Activated naive CD4-positive, alpha-beta T cell treated with anti-CD3 and anti-CD28 coated beads for 36 hours (primary cell): ENCODE measurements around the gene ZNF346. TPM values are rescaled to one million over a fixed set of nuclear protein-coding genes. Genes with fewer than 3 reads are reported as not detected.

Experiments used
- CTCF ChIA-PET: fragments of 350-600 bp; sonication (Branson Sonifier 250); formaldehyde crosslinking; loops from one replicate; lab custom pipeline; 2021; ENCODE audit warnings: antibody characterized with exemption; lab: Charles Lee
- DNase-seq: peaks from one replicate; pipeline ENCODE4 v3.0.0-alpha.2; 2020
- H3K27ac Mint-ChIP-seq: one replicate; pipeline ENCODE4 v1.8.0; 2021; ENCODE audit warnings: mild to moderate bottlenecking, mixed read lengths
- H3K27me3 Mint-ChIP-seq: one replicate; pipeline ENCODE4 v1.8.0; 2021; ENCODE audit warnings: low read depth, mixed read lengths
- H3K36me3 Mint-ChIP-seq: one replicate; pipeline ENCODE4 v1.8.0; 2021; ENCODE audit warnings: low read depth, mixed read lengths
- H3K4me1 Mint-ChIP-seq: one replicate; pipeline ENCODE4 v1.8.0; 2021; ENCODE audit warnings: low read depth, mixed read lengths
- H3K4me3 Mint-ChIP-seq: one replicate; pipeline ENCODE4 v1.8.0; 2021; ENCODE audit warnings: mild to moderate bottlenecking, moderate library complexity, mixed read lengths
- H3K9me3 Mint-ChIP-seq: one replicate; pipeline ENCODE4 v1.8.0; 2021; ENCODE audit warnings: mixed read lengths
- intact Hi-C: fragments of 100-400 bp; cut with micrococcal nuclease; formaldehyde crosslinking; loops from one replicate; pipeline ENCODE4 v1.15.1; 2023
- total RNA-seq, 2 experiments: library from RNA; stranded (reverse); gene quantifications; one replicate each; pipeline ENCODE4 v1.2.3, GENCODE V29; 2021

The ZNF346 gene
- total RNA-seq, 2 experiments from 2014 or later, result 13.4 to 15.1 TPM

- peaks cover 1% of the 10 kb centered on the region for H3K4me1 Mint-ChIP-seq
- no peaks in the 10 kb centered on the region for H3K9me3 Mint-ChIP-seq
- DNase-seq, result no peak
These were observed 68.7 kb downstream of the ZNF346 start for GRCh38 chr5:177091232-177091631.

GRCh38 chr5:177092178-177093081 lies 69.9 kb downstream of the ZNF346 start:
- H3K4me1 Mint-ChIP-seq, result no peaks in the 10 kb centered on the region
- H3K27ac Mint-ChIP-seq, result no peak overlapping the region
- H3K4me3 Mint-ChIP-seq, result no peak overlapping the region
- intact Hi-C loops, result no loop called here
- H3K27me3 Mint-ChIP-seq, result peaks cover 5% of the 10 kb centered on the region
- no peaks in the 10 kb centered on the region for H3K36me3 Mint-ChIP-seq
- no peaks in the 10 kb centered on the region for H3K9me3 Mint-ChIP-seq
- DNase-seq, result no peak
- CTCF ChIA-PET, result no interaction called here

More at GRCh38 chr5:177091232-177091631, 68.7 kb downstream of the ZNF346 start:
- H3K27ac Mint-ChIP-seq, result no peak overlapping the region
- CTCF ChIA-PET, result no interaction called here
- no peaks in the 10 kb centered on the region for H3K36me3 Mint-ChIP-seq
- H3K4me3 Mint-ChIP-seq, result no peak overlapping the region
- H3K27me3 Mint-ChIP-seq, result peaks cover 5% of the 10 kb centered on the region
- intact Hi-C loops, result no loop called here

DNA sequence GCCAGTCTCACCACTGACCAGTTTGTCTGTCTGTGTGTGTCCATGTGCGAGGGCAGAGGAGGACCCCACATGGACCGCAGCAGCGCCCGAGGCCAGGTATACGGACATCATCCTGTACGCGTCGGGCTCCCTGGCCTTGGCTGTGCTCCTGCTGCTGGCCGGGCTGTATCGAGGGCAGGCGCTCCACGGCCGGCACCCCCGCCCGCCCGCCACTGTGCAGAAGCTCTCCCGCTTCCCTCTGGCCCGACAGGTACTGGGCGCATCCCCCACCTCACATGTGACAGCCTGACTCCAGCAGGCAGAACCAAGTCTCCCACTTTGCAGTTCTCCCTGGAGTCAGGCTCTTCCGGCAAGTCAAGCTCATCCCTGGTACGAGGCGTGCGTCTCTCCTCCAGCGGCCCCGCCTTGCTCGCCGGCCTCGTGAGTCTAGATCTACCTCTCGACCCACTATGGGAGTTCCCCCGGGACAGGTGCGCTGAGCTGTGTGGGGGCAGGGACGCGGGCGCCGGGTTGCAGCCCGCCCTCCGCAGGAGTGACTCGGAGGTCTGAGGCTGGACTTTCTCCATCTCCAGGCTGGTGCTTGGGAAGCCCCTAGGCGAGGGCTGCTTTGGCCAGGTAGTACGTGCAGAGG lies 70.7 kb downstream of the ZNF346 start:
- peaks cover 1% of the 10 kb centered on the region for H3K27me3 Mint-ChIP-seq
- no peaks in the 10 kb centered on the region for H3K4me1 Mint-ChIP-seq
- CTCF ChIA-PET, result no interaction called here
- no peak for DNase-seq
- no peak overlapping the region for H3K4me3 Mint-ChIP-seq
- no peak overlapping the region for H3K27ac Mint-ChIP-seq
- intact Hi-C loops, result no loop called here
- no peaks in the 10 kb centered on the region for H3K36me3 Mint-ChIP-seq
- no peaks in the 10 kb centered on the region for H3K9me3 Mint-ChIP-seq

DNA sequence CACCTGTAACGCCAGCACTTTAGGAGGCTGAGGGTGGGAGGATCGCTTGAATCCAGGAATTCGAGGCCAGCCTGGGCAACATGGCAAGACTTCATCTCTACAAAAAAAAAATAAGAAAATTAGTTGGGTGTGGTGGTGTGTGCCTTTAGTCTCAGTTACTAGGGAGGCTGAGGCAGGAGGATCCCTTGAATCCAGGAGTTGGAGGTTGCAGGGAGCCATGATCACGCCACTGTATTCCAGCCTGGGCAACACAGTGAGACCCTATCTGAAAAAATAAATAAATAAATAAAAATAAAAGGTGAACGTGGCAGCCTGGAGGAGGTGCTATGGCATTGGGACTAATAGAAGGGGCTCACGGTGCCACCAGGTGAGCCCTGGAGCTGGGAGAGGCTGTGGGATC lies 71.3 kb downstream of the ZNF346 start:
- intact Hi-C loops, result no loop called here
- H3K4me1 Mint-ChIP-seq, result no peaks in the 10 kb centered on the region
- H3K9me3 Mint-ChIP-seq, result no peaks in the 10 kb centered on the region
- CTCF ChIA-PET, result no interaction called here
- H3K36me3 Mint-ChIP-seq, result no peaks in the 10 kb centered on the region
- no peaks in the 10 kb centered on the region for H3K27me3 Mint-ChIP-seq
- H3K4me3 Mint-ChIP-seq, result no peak overlapping the region
- no peak overlapping the region for H3K27ac Mint-ChIP-seq
- DNase-seq, result no peak

GRCh38 chr5:177094224-177095087 lies 72.0 kb downstream of the ZNF346 start:
- no peak overlapping the region for H3K27ac Mint-ChIP-seq
- CTCF ChIA-PET, result interaction anchor here (0.6 kb wide), 1 partner anchor 84 kb away, joined by 3 read pairs; no protein-coding TSS in a partner anchor
- no peak for DNase-seq
- no peaks in the 10 kb centered on the region for H3K27me3 Mint-ChIP-seq
- H3K9me3 Mint-ChIP-seq, result no peaks in the 10 kb centered on the region
- H3K36me3 Mint-ChIP-seq, result no peaks in the 10 kb centered on the region
- intact Hi-C loops, result no loop called here
- H3K4me1 Mint-ChIP-seq, result no peaks in the 10 kb centered on the region
- no peak overlapping the region for H3K4me3 Mint-ChIP-seq

- no peaks in the 10 kb centered on the region for H3K36me3 Mint-ChIP-seq
These were observed 72.7 kb downstream of the ZNF346 start for GRCh38 chr5:177095088-177095669.

DNA sequence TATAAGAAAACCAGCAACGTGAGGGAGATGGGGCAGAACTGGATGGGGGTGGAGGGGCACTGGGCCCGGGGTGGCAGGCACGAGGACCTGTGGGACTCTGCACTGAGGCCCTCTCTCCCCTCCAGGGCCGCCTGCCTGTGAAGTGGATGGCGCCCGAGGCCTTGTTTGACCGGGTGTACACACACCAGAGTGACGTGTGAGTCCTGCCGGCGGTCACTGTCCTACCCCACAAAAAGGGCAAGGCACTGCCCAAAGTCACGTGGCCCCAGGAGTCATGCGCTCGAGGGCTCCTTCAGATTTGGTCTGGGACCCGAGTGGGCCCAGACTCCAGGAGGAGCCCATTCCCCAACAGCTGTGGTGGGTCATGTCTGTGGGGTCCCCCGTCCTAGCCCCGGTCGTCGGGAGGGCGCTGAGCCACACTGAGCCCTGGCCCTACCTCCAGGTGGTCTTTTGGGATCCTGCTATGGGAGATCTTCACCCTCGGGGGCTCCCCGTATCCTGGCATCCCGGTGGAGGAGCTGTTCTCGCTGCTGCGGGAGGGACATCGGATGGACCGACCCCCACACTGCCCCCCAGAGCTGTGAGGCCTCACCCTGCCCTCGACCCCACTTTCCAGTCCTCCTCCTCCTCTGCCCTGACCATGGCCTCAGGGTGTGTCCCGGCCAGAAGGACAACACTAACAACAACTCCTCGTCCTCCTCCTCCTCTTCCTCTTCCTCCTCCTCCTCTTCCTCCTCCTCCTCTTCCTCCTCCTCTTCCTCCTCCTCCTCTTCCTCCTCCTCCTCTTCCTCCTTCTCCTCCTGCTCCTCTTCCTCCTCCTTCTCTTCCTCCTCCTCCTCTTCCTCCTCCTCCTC lies 73.9 kb downstream of the ZNF346 start:
- intact Hi-C loops, result no loop called here
- Mint-ChIP-seq H3K27ac (no peak overlapping the region), H3K4me3 (no peak overlapping the region), H3K36me3 (no peaks in the 10 kb centered on the region), H3K27me3 (no peaks in the 10 kb centered on the region), H3K9me3 (no peaks in the 10 kb centered on the region), H3K4me1 (no peaks in the 10 kb centered on the region)
- no peak for DNase-seq
- CTCF ChIA-PET, result no interaction called here

More at GRCh38 chr5:177095088-177095669, 72.7 kb downstream of the ZNF346 start:
- DNase-seq, result no peak
- CTCF ChIA-PET, result interaction anchor here (0.6 kb wide), 1 partner anchor 84 kb away, joined by 3 read pairs; no protein-coding TSS in a partner anchor
- Mint-ChIP-seq H3K27ac (no peak overlapping the region), H3K4me3 (no peak overlapping the region), H3K4me1 (no peaks in the 10 kb centered on the region), H3K9me3 (no peaks in the 10 kb centered on the region), H3K27me3 (no peaks in the 10 kb centered on the region)
- intact Hi-C loops, result no loop called here

DNA sequence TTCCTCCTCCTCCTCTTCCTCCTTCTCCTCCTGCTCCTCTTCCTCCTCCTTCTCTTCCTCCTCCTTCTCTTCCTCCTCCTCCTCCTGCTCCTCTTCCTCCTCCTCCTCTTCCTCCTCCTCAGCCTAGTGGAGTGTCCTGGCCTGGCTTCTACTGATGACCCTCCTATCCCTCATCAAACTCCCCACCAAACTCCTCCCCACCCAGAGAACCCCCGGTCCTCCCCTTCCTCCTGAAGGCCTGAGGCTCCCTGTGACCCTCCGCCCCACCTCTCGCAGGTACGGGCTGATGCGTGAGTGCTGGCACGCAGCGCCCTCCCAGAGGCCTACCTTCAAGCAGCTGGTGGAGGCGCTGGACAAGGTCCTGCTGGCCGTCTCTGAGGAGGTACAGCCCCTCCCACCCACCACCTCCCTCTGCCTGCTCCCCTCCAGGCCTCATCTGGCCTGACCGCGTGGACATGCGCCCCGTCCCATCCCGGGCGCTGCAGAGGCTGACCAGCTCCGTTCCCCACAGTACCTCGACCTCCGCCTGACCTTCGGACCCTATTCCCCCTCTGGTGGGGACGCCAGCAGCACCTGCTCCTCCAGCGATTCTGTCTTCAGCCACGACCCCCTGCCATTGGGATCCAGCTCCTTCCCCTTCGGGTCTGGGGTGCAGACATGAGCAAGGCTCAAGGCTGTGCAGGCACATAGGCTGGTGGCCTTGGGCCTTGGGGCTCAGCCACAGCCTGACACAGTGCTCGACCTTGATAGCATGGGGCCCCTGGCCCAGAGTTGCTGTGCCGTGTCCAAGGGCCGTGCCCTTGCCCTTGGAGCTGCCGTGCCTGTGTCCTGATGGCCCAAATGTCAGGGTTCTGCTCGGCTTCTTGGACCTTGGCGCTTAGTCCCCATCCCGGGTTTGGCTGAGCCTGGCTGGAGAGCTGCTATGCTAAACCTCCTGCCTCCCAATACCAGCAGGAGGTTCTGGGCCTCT lies 74.8 kb downstream of the ZNF346 start:
- Mint-ChIP-seq H3K36me3 (no peaks in the 10 kb centered on the region), H3K27ac (no peak overlapping the region), H3K9me3 (no peaks in the 10 kb centered on the region), H3K4me3 (no peak overlapping the region), H3K27me3 (no peaks in the 10 kb centered on the region), H3K4me1 (no peaks in the 10 kb centered on the region)
- DNase-seq, result no peak
- CTCF ChIA-PET, result interaction anchor here (1.1 to 1.6 kb wide), 3 partner anchors 11 to 436 kb away, joined by 3 to 5 read pairs (median 4); partner anchors contain the start of gene FGFR4
- intact Hi-C loops, result no loop called here

DNA sequence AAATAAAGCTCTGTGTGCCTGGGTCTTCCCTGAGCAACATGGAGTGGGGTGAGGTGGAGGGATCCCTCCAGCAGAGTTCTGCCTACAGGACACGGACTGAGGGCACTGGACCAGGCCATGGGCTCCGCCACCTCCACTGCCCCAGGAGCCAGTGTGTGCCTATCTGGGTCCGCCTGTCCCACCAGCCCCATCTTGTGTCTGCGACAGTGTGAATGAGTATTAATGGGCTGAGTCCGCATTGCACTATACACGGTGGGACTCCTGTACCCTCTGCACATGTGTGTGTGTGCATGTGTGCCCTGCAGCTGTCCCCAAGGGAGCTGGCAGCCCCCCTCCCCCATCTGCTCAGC lies 75.6 kb downstream of the ZNF346 start:
- CTCF ChIA-PET, result interaction anchor here (1.0 to 1.6 kb wide), 4 partner anchors 12 to 437 kb away, joined by 3 to 5 read pairs (median 4); partner anchors contain the start of gene FGFR4

GRCh38 chr5:177098470-177099141 lies 76.1 kb downstream of the ZNF346 start:
- Mint-ChIP-seq H3K4me3 (no peak overlapping the region), H3K27ac (no peak overlapping the region), H3K4me1 (no peaks in the 10 kb centered on the region), H3K27me3 (no peaks in the 10 kb centered on the region), H3K36me3 (no peaks in the 10 kb centered on the region), H3K9me3 (no peaks in the 10 kb centered on the region)
- CTCF ChIA-PET, result interaction anchor here (0.7 to 1.6 kb wide), 4 partner anchors 13 to 438 kb away, joined by 3 to 5 read pairs (median 3); no protein-coding TSS in a partner anchor
- intact Hi-C loops, result no loop called here
- DNase-seq, result no peak

More for the DNA sequence above, 75.6 kb downstream of the ZNF346 start:
- no peaks in the 10 kb centered on the region for H3K4me1 Mint-ChIP-seq
- DNase-seq, result no peak
- H3K36me3 Mint-ChIP-seq, result no peaks in the 10 kb centered on the region
- intact Hi-C loops, result no loop called here
- H3K27ac Mint-ChIP-seq, result no peak overlapping the region
- no peaks in the 10 kb centered on the region for H3K9me3 Mint-ChIP-seq
- no peaks in the 10 kb centered on the region for H3K27me3 Mint-ChIP-seq
- H3K4me3 Mint-ChIP-seq, result no peak overlapping the region
